ENCODE measurements around the gene GABRB1.

GABRB1 gene

DNA sequence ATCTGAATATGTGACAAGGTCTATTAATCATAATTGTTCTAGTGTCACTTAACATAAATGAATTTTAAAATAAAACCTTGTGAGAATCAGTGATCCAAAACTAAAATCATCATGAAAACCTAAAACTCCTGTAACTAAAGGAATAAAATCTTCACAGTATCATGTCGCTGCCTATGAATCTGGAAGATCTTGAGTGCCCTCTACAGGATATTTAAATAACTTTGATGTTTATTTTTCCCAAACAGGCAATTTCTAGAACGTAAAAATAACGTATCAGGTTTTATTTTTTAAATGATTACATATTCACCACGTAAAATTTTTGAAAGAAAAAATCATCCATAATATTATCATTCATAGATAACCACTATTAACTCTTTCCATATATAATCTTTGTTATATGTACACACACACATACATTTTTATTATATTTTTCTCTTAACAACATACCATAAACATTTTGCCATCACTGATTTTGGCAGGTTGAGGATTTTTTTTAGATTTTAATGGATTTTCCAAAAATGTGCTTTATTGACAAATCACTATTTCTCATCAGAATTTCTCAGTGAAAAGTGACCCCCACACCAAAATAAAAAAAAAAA is 352.6 kb downstream of the GABRB1 start:
- DNase-seq (ENCODE audit: low read depth in 2 of 2) = no peak

GRCh38 chr4:47386146-47386545 is 354.8 kb downstream of the GABRB1 start:
- DNase-seq (ENCODE audit: low read depth in 2 of 2) = no peak

DNA sequence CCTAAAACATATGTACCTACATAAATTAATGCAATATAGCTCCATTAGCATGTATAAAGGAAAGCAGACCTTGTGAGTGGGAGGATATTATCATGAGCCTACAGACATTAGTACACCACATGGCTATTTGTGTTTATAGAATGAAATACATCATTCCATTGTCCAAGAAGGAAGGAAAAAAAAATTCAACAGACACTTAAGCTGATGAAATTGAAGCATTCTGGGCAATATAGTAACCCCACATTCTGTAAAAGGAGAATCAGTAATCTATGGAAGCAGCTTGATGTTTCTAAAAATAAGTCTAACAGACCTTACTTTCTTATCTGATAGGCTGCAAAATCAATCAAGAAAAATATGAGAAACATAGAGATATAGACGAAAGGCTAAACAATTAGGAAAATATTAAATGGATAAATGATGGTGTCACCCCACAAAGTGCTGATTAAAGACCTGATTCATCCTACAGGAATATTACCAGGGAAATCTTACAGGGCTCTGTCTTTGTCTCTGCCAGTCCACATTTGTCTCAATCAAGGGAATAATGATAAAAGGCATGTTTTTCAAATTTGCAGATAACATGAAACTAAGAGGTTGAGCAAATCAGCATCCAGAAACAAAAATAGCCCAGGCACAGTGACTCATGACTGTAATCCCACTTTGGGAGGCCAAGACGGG is 355.3 kb downstream of the GABRB1 start:
- DNase-seq (ENCODE audit: low read depth in 2 of 2) = no peak

DNA sequence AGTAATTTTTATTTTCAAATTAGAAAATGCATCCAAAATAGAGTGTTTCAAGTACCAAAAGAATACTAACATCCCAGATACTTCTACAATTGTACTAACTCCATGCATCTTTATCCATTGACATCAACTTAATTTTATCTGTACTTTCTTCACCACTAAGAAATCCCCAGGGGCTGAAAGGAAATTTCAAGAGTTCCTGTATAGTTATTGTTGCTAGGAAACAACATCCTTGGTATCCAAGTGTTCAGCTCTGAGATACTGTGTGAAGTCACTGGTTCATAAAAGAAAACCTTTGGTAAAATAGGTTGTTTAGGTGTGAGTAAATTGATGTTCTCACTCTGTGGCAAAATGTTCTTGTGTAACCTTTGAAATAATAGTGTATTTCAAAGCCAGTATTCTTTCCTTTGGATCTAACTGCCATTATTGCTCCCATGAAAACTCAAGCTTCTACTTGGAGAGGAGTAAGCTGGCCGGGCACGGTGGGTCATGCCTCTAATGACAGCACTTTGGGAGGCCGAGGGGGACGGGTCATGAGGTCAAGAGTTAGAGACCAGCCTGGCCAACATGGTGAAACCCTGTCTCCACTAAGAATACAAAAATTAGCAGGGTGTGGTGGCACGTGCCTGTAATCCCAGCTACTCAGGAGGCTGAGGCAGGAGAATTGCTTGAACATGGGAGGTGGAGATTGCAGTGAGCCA is 359.2 kb downstream of the GABRB1 start:
- DNase-seq (ENCODE audit: low read depth in 2 of 2) = no peak

- DNase-seq (ENCODE audit: low read depth in 2 of 2) = no peak
Observed at GRCh38 chr4:47391256-47391655, 359.9 kb downstream of the GABRB1 start.

- DNase-seq (ENCODE audit: low read depth in 2 of 2) = no peak
Observed at GRCh38 chr4:47406408-47406807, 375.0 kb downstream of the GABRB1 start.

- no peak for DNase-seq (ENCODE audit: low read depth in 2 of 2)
Observed at GRCh38 chr4:47410271-47410670, 378.9 kb downstream of the GABRB1 start.

DNA sequence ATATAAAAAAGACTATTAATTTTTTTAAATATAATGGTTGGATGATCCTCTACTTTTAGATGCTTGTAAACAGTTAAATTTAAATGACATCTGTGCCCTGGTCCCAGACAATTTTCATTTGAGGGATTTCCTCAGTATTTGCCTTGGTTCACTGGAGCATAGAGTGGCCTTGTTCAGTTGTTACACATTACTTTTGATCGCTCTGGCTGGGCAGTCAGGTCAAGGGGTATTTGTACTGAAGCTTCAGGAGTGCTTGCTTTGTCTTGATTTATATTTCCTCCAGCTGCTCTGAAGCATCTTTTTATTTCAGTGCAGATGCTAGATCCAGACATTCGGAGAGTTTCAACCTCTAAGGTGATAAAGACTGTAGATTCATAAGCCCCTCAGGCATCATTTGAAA is 382.2 kb downstream of the GABRB1 start:
- DNase-seq (ENCODE audit: low read depth in 2 of 2) = no peak

DNA sequence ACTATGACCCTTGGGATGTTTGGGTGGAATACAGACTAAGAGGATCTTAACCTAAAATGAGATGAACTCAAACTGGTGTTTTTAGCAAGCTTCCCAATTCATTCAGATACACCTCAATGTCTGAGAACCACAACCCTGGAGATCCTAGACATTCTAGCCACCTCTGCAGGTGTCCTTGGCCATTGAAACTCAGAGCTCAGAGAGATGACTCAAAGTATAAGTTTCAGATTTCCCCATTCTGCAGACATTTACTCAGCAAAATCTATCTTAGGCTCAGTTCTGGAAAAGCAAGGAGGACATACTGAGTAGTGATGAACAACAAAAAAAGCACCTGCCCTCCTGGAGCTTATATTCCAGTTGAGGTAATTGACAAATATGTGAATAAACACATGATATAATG is 384.4 kb downstream of the GABRB1 start:
- no peak for DNase-seq (ENCODE audit: low read depth in 2 of 2)

GRCh38 chr4:47418147-47418546 is 386.8 kb downstream of the GABRB1 start:
- DNase-seq (ENCODE audit: low read depth in 2 of 2) = no peak

GRCh38 chr4:47419296-47419695 is 387.9 kb downstream of the GABRB1 start:
- no peak for DNase-seq (ENCODE audit: low read depth in 2 of 2)

DNA sequence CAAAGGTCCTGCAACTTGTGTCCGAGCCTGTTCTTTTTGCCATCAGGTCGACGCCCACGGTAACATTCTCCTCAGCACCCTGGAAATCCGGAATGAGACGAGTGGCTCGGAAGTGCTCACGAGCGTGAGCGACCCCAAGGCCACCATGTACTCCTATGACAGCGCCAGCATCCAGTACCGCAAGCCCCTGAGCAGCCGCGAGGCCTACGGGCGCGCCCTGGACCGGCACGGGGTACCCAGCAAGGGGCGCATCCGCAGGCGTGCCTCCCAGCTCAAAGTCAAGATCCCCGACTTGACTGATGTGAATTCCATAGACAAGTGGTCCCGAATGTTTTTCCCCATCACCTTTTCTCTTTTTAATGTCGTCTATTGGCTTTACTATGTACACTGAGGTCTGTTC is 394.3 kb downstream of the GABRB1 start:
- no peak for DNase-seq (ENCODE audit: low read depth in 2 of 2)

DNA sequence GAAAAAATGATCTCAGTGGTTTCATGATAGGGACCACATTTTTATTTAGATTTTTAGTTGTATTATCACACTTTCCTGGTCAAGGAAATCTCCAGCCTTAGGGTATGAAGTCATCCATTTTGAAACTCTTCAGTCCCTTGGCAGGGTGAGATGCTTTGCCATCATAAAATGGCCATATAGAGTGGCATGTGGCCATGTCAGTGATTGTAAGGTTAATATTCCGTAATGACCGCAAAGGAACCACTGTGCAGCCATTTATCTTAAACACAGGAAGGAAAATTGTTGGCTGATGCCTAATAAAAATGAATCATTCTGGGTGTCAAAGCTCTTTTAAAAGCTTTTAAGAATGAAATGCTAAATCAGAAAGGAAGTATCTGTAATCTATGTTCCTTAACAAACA is 396.6 kb downstream of the GABRB1 start:
- no peak for DNase-seq (ENCODE audit: low read depth in 2 of 2)

DNA sequence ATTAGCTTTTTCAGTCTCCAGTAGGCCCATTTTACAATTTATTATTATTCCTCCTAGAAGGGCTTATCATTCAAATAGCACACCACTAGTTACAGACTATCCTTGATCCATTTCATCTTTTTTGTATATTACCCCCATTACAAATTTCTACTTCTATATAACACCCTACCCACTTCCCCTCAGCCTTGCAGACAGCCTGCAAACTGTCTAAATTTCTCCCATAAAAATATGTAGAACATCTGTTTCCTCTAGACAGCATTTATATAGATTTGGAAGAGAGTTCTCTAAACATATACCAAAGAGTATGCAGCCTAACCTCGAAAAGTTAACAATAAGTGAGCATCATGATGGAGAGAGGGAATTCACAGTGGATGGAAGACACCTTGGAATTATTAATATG is 401.4 kb downstream of the GABRB1 start:
- DNase-seq (ENCODE audit: low read depth in 2 of 2) = no peak

GRCh38 chr4:47434931-47435330 is 403.6 kb downstream of the GABRB1 start:
- DNase-seq (ENCODE audit: low read depth in 2 of 2) = no peak

GRCh38 chr4:47442980-47443379 is 411.6 kb downstream of the GABRB1 start:
- no peak for DNase-seq (ENCODE audit: low read depth in 2 of 2)

DNA sequence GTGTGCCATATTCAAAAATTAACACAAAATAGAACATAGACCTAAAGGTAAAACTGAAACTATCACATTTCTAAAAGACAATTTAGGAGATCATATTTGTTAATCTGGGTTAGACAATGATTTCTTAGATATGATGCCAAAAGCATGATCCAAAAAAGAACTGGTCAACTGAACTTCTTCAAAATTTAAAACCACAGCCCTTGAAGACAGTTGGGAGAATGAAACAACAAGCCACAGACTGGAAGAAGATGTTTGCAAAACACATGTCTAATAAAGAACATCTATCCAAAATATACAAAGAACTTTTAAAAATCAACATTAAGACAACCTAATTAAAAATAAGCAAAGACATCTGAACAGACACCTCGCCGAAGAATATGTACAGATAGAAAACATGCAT is 412.7 kb downstream of the GABRB1 start:
- DNase-seq (ENCODE audit: low read depth in 2 of 2) = no peak

DNA sequence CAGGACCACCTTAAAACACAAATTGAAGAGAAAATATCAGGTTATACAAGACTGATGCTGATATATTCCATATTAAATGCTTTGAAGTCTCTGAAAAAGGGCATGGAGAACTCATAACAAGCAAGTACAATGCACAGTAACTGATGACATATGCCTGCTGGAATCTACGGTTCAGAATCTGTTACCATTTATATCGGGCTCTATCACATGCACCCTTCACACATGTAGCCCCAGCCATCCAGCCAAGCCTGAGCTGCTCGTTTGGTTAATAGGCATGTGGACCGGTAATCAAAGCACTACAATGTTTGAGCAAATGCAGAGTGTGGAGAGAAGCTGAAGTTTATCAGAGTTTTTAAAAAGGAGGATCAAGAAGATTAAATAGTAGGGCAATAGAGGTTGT is 420.3 kb downstream of the GABRB1 start:
- no peak for DNase-seq (ENCODE audit: low read depth in 2 of 2)

- no peak for DNase-seq (ENCODE audit: low read depth in 2 of 2)
Observed at GRCh38 chr4:47462799-47463234, 431.4 kb downstream of the GABRB1 start.

DNA sequence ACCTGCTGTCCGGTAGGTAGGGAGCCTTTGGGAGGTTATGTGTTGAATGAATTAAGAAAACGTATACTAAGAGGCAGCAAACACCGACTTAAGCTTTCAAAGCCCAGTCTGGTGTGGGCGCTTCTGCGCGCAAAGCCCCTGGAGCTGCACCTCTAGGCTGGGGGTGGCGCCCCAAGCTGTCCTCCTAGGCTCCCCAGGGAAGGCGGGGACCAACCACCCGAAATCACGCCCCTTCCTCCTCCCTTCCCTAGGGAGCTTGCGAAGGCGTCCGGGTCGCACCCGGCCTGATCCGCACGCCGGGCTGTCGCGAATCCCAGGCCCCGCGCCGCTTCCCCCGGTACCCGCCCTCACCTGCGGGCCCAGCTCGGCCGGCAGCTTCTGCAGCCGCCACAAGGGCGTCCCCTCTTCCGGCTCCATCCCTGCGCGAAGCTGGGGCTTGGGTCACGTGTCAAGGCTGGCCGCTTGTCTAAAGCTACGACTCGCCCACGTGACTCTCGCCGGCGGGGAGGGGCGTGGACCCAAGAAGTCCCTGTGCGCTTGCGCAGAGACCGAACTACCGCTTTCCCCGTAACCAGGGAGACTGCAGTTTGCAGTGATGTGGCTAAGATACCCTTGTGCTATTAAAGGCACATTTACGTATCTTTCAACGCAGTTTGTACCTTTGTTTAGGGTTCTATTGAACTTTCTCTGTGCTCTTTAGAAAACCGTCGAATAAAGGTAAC is 432.0 kb downstream of the GABRB1 start, which contains the start of gene COMMD8:
Gene COMMD8 (minus strand): TSS at position 468 of the 722 bp plus-strand sequence. CDS start 51 bp downstream, at position 417.
- DNase-seq (ENCODE audit: low read depth in 2 of 2) = peak; percentile 93 to 96

GRCh38 chr4:47465004-47465403 is 433.6 kb downstream of the GABRB1 start:
- no peak for DNase-seq (ENCODE audit: low read depth in 2 of 2)

DNA sequence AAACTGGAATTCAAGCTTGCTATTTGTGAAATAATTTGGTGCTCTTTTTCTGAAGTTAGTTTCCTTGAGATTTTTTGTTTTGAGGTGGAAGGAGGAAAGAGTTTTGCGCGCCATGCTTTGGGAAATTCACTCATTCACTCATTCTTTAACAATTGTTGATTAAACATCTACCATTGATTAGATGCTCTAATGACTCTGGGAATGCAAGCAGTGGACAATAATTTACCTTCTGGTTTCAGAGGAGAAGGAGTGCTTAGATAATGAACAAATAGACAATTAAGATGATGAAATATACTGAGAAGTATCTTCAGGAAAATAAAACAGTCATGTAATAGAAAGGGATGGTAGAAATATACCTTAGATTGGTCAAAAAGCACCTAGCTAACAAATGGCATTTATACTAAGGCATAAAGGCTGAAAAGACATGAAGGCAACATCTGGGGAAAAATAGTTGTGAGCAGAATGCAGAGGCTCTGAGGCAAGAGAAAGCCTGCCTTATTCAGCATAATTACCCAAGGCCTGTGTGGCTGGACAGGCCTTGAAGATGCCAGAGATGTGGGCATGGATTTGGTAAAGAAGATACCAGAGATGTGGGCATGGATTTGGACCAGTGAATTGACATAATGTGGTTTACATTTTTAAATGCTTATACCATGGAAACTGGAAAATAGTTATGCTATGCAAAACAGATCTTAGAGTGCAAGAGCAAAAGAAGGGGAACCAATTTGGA is 434.9 kb downstream of the GABRB1 start:
- no peak for DNase-seq (ENCODE audit: low read depth in 2 of 2)

All from stimulated activated CD8-positive, alpha-beta memory T cell treated with anti-CD3 and anti-CD28 coated beads, Interleukin-2, amount 100 ng/mL, for 48 hours (primary cell).